Melanocyte of skin (primary cell): ENCODE measurements around the gene PRAMEF18. TPM values are rescaled to one million over a fixed set of nuclear protein-coding genes. Genes with fewer than 3 reads are reported as not detected.

Experiments used
- total RNA-seq, 2 donors: library from RNA; depleted of rRNA; stranded (reverse); fragments of >200 nt; gene quantifications; 2 replicates each; pipeline ENCODE4 v1.2.3, GENCODE V29; 2012

PRAMEF18 gene, protein sequence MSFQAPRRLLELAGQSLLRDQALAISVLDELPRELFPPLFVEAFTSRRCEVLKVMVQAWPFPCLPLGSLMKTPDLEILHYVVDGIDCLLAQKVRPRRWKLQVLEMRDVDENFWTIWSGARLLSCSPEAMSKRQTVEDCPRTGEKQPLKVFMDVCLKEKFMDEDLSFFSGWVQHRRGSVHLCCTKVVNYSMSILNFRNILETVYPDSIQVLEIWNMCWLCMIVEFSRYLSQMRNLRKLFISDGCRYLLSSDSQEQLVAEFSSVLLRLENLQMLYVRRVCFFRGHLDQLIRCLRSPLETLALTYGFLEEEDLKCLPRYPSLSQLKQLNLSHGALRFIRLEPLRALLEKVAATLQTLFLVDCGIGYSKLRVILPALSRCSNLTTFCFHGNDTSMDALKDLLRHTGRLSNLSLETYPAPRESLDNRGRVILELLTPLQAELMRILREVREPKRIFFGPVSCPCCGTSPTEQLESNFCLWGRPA
- total RNA-seq: not detected

DNA sequence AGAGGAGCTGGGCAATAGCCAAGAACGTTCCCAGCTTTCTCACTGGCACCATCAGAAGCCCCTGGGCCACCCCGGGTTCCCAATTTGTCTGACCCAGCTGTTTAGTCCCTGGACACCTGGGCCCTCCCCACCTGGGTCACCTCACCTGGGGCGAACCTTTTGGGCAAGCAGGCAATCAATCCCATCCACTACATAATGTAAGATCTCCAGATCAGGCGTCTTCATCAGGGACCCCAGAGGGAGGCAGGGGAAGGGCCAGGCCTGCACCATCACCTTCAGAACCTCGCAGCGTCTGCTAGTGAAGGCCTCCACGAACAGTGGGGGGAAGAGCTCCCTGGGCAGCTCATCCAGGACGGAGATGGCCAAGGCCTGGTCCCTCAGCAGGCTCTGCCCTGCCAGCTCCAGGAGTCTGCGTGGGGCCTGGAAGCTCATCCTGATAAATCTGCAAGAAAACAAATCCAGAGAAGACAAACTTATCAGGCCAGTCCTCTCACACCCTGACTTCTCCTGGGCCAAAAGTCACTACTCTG, at the start of gene PRAMEF18:
TSS of gene PRAMEF18 (minus strand) at position 480 of the 530 bp plus-strand sequence. CDS start at position 432, 48 bp downstream.

DNA sequence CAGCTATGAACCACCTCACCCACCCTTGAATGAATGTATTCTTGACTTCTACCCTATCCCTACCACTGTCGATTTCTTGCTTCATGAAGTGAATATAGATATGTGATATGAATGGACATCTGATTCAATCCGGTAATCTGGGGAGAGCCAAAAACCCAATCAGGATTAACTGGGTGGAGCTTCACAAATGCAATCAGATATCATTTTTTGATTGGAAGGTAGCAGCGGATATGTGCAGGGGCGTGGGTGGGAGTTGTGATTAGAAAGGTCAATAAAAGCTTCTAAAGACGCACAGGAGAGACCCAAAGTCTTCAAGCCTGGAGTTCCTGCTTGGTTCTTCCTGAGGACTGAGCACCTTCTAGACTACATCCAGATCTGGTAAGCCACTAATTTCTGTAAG, 27.9 kb upstream of the PRAMEF18 start, which contains the start of gene PRAMEF5:
TSS of gene PRAMEF5 (plus strand) at position 301 of the 400 bp plus-strand sequence. CDS start 5,071 bp downstream, outside the sequence.

DNA sequence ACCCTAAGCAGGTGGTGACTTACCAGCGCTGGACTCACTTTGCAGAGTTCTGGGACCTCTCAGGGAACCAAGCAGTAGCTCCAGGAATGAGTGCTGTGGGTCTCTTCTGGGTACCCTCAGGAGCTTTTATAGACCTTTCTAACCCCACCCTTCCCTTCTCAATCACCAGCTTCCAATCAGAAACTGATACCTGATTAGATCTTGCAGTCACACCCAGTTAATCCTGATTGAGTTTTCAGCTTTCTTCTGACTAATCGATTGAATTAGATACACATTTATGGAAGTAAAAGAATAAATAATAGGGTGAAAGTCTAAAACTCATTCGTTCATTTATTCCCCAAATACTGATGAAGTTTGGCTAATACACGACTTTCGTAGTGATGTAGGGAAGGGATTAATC, 24.6 kb downstream of the PRAMEF18 start, which contains the start of gene PRAMEF13:
TSS of gene PRAMEF13 (minus strand) at position 101 of the 400 bp plus-strand sequence. CDS start 1,820 bp downstream, outside the sequence.

Other genes with a start within 250 kb of the PRAMEF18 start
- not detected for gene PRAMEF27, start 169.6 kb downstream of the PRAMEF18 start, total RNA-seq
- gene HNRNPCL3, start 165.4 kb downstream of the PRAMEF18 start, total RNA-seq: not detected
- gene PRAMEF25, start 155.4 kb downstream of the PRAMEF18 start, total RNA-seq: not detected
- not detected for gene HNRNPCL2, start 109.3 kb downstream of the PRAMEF18 start, total RNA-seq
- not detected for gene PRAMEF26, start 70.1 kb downstream of the PRAMEF18 start, total RNA-seq
- not detected for gene HNRNPCL4, start 60.5 kb downstream of the PRAMEF18 start, total RNA-seq
- gene PRAMEF9, start 54.3 kb downstream of the PRAMEF18 start, total RNA-seq: not detected
- not detected for gene PRAMEF13, start 24.7 kb downstream of the PRAMEF18 start, total RNA-seq
- gene PRAMEF5, start 28.0 kb upstream of the PRAMEF18 start, total RNA-seq: not detected
- not detected for gene PRAMEF8, start 59.0 kb upstream of the PRAMEF18 start, total RNA-seq
- gene PRAMEF33, start 77.4 kb upstream of the PRAMEF18 start, total RNA-seq: not detected
- not detected for gene PRAMEF15, start 89.4 kb upstream of the PRAMEF18 start, total RNA-seq
- gene PRAMEF14, start 121.0 kb upstream of the PRAMEF18 start, total RNA-seq: not detected
- gene PRAMEF19, start 145.8 kb upstream of the PRAMEF18 start, total RNA-seq: not detected
- gene PRAMEF17, start 163.5 kb upstream of the PRAMEF18 start, total RNA-seq: not detected
- not detected for gene PRAMEF20, start 184.3 kb upstream of the PRAMEF18 start, total RNA-seq